ENCODE measurements around the gene SELENOI. TPM values are rescaled to one million over a fixed set of nuclear protein-coding genes. Genes with fewer than 3 reads are reported as not detected.
"Not testable (repeated sequence)": the region's sequence is repeated elsewhere in the genome, so short reads cannot be mapped to it uniquely, and the experiment has no call there.

SELENOI gene
- total and polyA plus RNA-seq, 8 donors: 15.9 to 34.4 (median 17.9) TPM

- TF ChIP-seq CTCF (IDR thresholded peaks at IDR 0.05): no peak
- DNase-seq: no peak
- intact Hi-C loops (cut with DNase I): no loop called here
- H3K27ac ChIP-seq: no peak overlapping the region
- ATAC-seq: no peak
- no peak overlapping the region for H3K4me3 ChIP-seq
- no peaks in the 10 kb centered on the region for H3K4me1 ChIP-seq
- no peaks in the 10 kb centered on the region for H3K9me3 ChIP-seq
- no peaks in the 10 kb centered on the region for H3K27me3 ChIP-seq
- H3K36me3 ChIP-seq: peaks cover 0 to 42% of the 10 kb centered on the region in 2 donors
Measured at GRCh38 chr2:26364669-26365068, 18.7 kb downstream of the SELENOI start.

- TF ChIP-seq CTCF (IDR thresholded peaks at IDR 0.05): no peak
- intact Hi-C loops (cut with DNase I): no loop called here
- no peaks in the 10 kb centered on the region for H3K9me3 ChIP-seq
Measured at GRCh38 chr2:26366957-26367356, 21.0 kb downstream of the SELENOI start.

GRCh38 chr2:26369664-26370063 lies 23.7 kb downstream of the SELENOI start:
- H3K27ac ChIP-seq; H3K4me3 ChIP-seq; H3K4me1 ChIP-seq; H3K9me3 ChIP-seq; ATAC-seq; intact Hi-C loops (cut with DNase I); H3K27me3 ChIP-seq; DNase-seq: not testable (repeated sequence)
- peaks cover 0 to 66% of the 10 kb centered on the region in 2 donors for H3K36me3 ChIP-seq

More at GRCh38 chr2:26366957-26367356, 21.0 kb downstream of the SELENOI start:
- Histone ChIP-seq H3K4me1 (no peaks in the 10 kb centered on the region), H3K27ac (no peak overlapping the region), H3K36me3 (peaks cover 0 to 43% of the 10 kb centered on the region in 2 donors), H3K27me3 (no peaks in the 10 kb centered on the region), H3K4me3 (no peak overlapping the region)
- ATAC-seq (no peak), DNase-seq (no peak)

- DNase-seq; H3K4me3 ChIP-seq; intact Hi-C loops (cut with DNase I); H3K27me3 ChIP-seq; H3K4me1 ChIP-seq; H3K9me3 ChIP-seq; ATAC-seq; H3K27ac ChIP-seq: not testable (repeated sequence)
- peaks cover 0 to 74% of the 10 kb centered on the region in 2 donors for H3K36me3 ChIP-seq
Measured at GRCh38 chr2:26370909-26371308, 25.0 kb downstream of the SELENOI start.

GRCh38 chr2:26376799-26377198 lies 30.9 kb downstream of the SELENOI start:
- intact Hi-C loops (cut with DNase I): no loop called here
- Histone ChIP-seq H3K27me3 (no peaks in the 10 kb centered on the region), H3K4me1 (no peaks in the 10 kb centered on the region), H3K27ac (no peak overlapping the region), H3K9me3 (no peaks in the 10 kb centered on the region), H3K4me3 (no peak overlapping the region), H3K36me3 (peaks cover 0 to 67% of the 10 kb centered on the region in 2 donors)
- DNase-seq (no peak), ATAC-seq (no peak)
- TF ChIP-seq CTCF (IDR thresholded peaks at IDR 0.05): no peak

- H3K27me3 ChIP-seq: no peaks in the 10 kb centered on the region
- intact Hi-C loops (cut with DNase I): no loop called here
- peaks cover 0 to 42% of the 10 kb centered on the region in 2 donors for H3K36me3 ChIP-seq
- TF ChIP-seq CTCF (IDR thresholded peaks at IDR 0.05): no peak
- no peaks in the 10 kb centered on the region for H3K9me3 ChIP-seq
- H3K4me1 ChIP-seq: no peaks in the 10 kb centered on the region
- no peak for ATAC-seq
- H3K4me3 ChIP-seq: no peak overlapping the region
- no peak overlapping the region for H3K27ac ChIP-seq
- DNase-seq: no peak
Measured at GRCh38 chr2:26380281-26380680, 34.3 kb downstream of the SELENOI start.

Data from left lung (tissue), 10 donors.